ENCODE results near the gene FOXK1. TPM values are rescaled to one million over a fixed set of nuclear protein-coding genes. Genes with fewer than 3 reads are reported as not detected.
"Not testable (repeated sequence)": the region's sequence is repeated elsewhere in the genome, so short reads cannot be mapped to it uniquely, and the experiment has no call there.

FOXK1 gene
- polyA plus RNA-seq, 1 experiment: 3.3 TPM

- Histone ChIP-seq H3K4me3 (ENCODE audit: low read depth, low read length) (peak overlapping the region; percentile 92), H3K27me3 (ENCODE audit: control insufficient read depth, insufficient read depth, low read length) (no peaks in the 10 kb centered on the region), H3K36me3 (ENCODE audit: control insufficient read depth, insufficient read depth, low read length) (peaks cover 4% of the 10 kb centered on the region; the same call in 1 of the 2 replicates)
- CTCF ChIA-PET: interaction anchor here (0.6 to 0.7 kb wide), 3 partner anchors 14 to 59 kb away, joined by 3 to 4 read pairs (median 3); no protein-coding TSS in a partner anchor
- TF ChIP-seq CTCF (IDR thresholded peaks at IDR 0.05; ENCODE audit: insufficient read depth, low read depth, low read length): no peak
- POLR2A ChIA-PET: no interaction called here
- no peak for DNase-seq (ENCODE audit: low read depth)
Observed at GRCh38 chr7:4684846-4685245, 2.8 kb downstream of the FOXK1 start.

- H3K36me3 ChIP-seq (ENCODE audit: control insufficient read depth, insufficient read depth, low read length); H3K27me3 ChIP-seq (ENCODE audit: control insufficient read depth, insufficient read depth, low read length); DNase-seq (ENCODE audit: low read depth); POLR2A ChIA-PET; CTCF ChIA-PET; H3K4me3 ChIP-seq (ENCODE audit: low read depth, low read length): not testable (repeated sequence)
Observed at GRCh38 chr7:4685676-4686075, 3.6 kb downstream of the FOXK1 start.

- no peak for TF ChIP-seq CTCF (IDR thresholded peaks at IDR 0.05; ENCODE audit: insufficient read depth, low read depth, low read length)
- peaks cover 4% of the 10 kb centered on the region; the same call in 1 of the 2 replicates for H3K36me3 ChIP-seq (ENCODE audit: control insufficient read depth, insufficient read depth, low read length)
- ChIA-PET POLR2A (no interaction called here), CTCF (no interaction called here)
- DNase-seq (ENCODE audit: low read depth): no peak
- no peak overlapping the region for H3K4me3 ChIP-seq (ENCODE audit: low read depth, low read length)
- H3K27me3 ChIP-seq (ENCODE audit: control insufficient read depth, insufficient read depth, low read length): no peaks in the 10 kb centered on the region
Observed at GRCh38 chr7:4687956-4688355, 5.9 kb downstream of the FOXK1 start.

- H3K36me3 ChIP-seq (ENCODE audit: control insufficient read depth, insufficient read depth, low read length): peaks cover 4% of the 10 kb centered on the region; the same call in 1 of the 2 replicates
- CTCF ChIA-PET: no interaction called here
- H3K27me3 ChIP-seq (ENCODE audit: control insufficient read depth, insufficient read depth, low read length): no peaks in the 10 kb centered on the region
- no peak for TF ChIP-seq CTCF (IDR thresholded peaks at IDR 0.05; ENCODE audit: insufficient read depth, low read depth, low read length)
- POLR2A ChIA-PET: no interaction called here
- H3K4me3 ChIP-seq (ENCODE audit: low read depth, low read length): no peak overlapping the region
- no peak for DNase-seq (ENCODE audit: low read depth)
Observed at GRCh38 chr7:4689151-4689550, 7.1 kb downstream of the FOXK1 start.

GRCh38 chr7:4689668-4690067 lies 7.6 kb downstream of the FOXK1 start:
- CTCF ChIA-PET: no interaction called here
- Histone ChIP-seq H3K27me3 (ENCODE audit: control insufficient read depth, insufficient read depth, low read length) (no peaks in the 10 kb centered on the region), H3K4me3 (ENCODE audit: low read depth, low read length) (no peak overlapping the region), H3K36me3 (ENCODE audit: control insufficient read depth, insufficient read depth, low read length) (peaks cover 4% of the 10 kb centered on the region; the same call in 1 of the 2 replicates)
- no peak for DNase-seq (ENCODE audit: low read depth)
- no peak for TF ChIP-seq CTCF (IDR thresholded peaks at IDR 0.05; ENCODE audit: insufficient read depth, low read depth, low read length)
- POLR2A ChIA-PET: no interaction called here
